SK-N-SH (cell line): ENCODE data around the gene STAB1.
A peak's percentile ranks its signal among the peaks of the same experiment; 100 is the strongest.

Experiments used
- CTCF ChIP-seq: fragments of 200-600 bp; sonication (generic); IDR thresholded peaks from 2 replicates; pipeline ENCODE4 v1.6.1; 2017; ENCODE audit warnings: antibody characterized with exemption, mild to moderate bottlenecking, moderate library complexity
- EZH2phosphoT487 ChIP-seq: fragments of 200-600 bp; sonication (generic); IDR thresholded peaks from 2 replicates; pipeline ENCODE4 v1.6.1; 2017; ENCODE audit warnings: low read depth, mixed run types, mild to moderate bottlenecking, antibody characterized with exemption, moderate library complexity, borderline replicate concordance
- GABPA ChIP-seq: IDR thresholded peaks from 2 replicates; pipeline ENCODE4 v1.4.0; 2012; ENCODE audit warnings: low read depth, mild to moderate bottlenecking
- JUND ChIP-seq: IDR thresholded peaks from 2 replicates; pipeline ENCODE4 v1.4.0; 2012
- POLR2AphosphoS5 ChIP-seq: IDR thresholded peaks from 2 replicates; pipeline ENCODE4 v1.6.1; 2012; ENCODE audit warnings: low read depth, low read length
- TAF1 ChIP-seq: IDR thresholded peaks from 2 replicates; pipeline ENCODE4 v1.6.1; 2012; ENCODE audit warnings: low read depth, mild to moderate bottlenecking, low read length, moderate library complexity, borderline replicate concordance

- TF ChIP-seq CTCF (peak; percentile 22; the same call in 1 of the 2 replicates), JUND (no peak), EZH2phosphoT487 (no peak), TAF1 (no peak), POLR2AphosphoS5 (no peak), GABPA (no peak)
These were observed 38.6 kb downstream of the STAB1 start, which contains the start of gene NT5DC2 for GRCh38 chr3:52533623-52534280.
